ENCODE results near the gene SCOC.

GRCh38 chr4:140346136-140346535 lies 27.3 kb upstream of the SCOC start:
- TF ChIP-seq CTCF (IDR thresholded peaks at IDR 0.05), result no peak
- TF ChIP-seq POLR2A (IDR thresholded peaks at IDR 0.05), result no peak

All from lower leg skin (tissue), 3 donors.